Nucleus accumbens (tissue), 56 donors: ENCODE measurements around the gene LONRF2.
A peak's percentile ranks its signal among the peaks of the same experiment; 100 is the strongest.

Experiments used
- DNase-seq, 56 donors: peaks; one replicate each; lab custom pipeline; 2025; lab: John Stamatoyannopoulos, UW

LONRF2 gene

DNA sequence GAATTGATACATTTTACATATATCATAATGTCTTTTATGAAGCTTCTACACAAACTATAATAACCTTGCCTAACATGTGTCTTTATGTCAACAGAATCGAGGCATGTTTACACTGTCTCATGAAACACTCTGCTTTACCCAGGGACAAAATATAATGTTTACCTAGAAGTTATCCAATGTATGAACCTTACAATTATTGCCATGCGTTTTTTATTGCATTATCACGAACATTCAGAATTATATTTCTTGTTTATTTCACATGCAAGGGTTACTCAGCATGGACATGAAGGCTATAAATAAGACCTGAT lies 19.8 kb downstream of the LONRF2 start:
- no peak for DNase-seq

DNA sequence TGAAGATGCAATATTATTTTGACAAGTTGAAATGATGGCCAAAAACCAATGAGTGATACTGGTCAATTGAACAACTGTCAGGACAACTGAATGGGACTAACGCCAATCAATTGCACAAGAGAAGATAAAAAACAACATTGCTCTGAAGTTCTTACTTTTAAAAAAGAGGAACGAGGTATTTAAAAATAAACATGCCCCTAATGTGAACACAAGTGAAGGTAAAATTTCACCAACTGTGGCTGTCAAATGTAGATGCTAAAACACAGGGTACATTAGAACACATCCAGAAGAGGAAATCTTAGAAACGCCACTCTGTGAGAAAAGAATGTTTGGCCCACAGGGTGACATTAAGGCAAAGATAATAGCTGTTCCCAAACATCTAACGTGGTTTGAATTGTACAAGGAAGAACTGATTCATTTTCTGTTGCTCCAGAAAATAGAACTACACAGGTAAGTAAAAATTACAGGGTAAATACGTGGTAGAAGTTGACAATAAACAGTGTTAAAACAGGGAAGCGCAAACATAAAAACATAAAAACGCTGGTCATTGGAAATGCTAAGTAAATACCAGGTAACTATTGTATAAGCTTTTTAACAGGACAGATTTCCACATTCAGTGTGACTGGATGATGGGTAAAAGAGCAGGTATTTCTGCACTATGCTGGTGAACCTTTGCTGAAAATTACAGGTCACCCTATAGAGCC lies 20.3 kb downstream of the LONRF2 start:
- no peak for DNase-seq

DNA sequence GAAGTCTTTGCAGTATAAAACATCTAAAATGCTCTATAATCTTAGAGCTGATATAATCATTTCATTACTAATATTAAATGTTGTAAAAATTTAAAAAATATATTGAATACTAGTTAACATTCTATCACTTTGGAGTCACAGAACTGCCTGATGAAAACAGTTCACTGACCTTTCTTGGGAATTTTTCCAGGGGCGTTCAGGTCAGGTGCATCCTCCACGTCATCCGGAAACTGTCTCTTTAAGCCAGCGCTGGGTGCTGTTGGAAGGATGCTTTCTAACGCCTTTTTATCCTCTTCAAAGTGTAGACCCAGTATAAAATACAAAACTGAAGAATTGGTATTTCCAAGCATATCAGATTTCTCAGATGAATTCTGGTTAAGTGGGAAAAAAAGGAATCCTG lies 22.8 kb downstream of the LONRF2 start:
- no peak for DNase-seq

DNA sequence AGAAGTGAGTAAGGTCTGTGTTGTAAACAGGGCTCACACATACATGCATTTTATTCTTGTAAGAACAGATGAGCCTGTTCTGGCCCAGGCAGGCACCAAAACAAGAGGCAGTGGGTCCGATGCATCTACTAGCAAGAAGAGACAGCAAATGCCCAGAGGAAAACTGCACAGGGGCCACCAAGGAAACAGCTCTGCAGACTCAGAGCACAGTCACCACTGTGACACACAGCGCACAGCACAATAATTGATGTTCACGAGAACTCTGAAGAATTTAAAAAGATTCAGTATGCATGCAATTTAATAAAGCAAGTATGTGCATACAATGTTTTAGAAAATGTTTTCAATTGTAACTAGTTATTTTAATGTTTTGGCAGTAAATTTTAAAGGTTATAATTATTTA lies 24.8 kb downstream of the LONRF2 start:
- DNase-seq: no peak

DNA sequence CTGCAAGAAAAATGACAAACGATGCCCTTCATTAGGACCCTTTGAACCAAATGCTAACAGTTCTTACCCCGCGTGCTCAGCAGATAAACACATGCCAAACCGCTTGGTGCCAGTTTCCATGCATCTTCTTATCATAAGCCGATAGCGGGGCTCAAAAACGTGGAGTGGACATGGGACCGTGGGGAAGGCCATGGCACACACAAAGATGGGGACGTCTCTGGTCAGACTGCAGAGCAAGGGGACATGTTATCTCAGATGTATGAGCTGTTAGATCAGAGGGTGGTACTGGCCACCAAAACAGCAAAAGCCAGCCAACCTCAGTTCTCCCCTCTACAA lies 28.2 kb downstream of the LONRF2 start:
- DNase-seq: no peak

DNA sequence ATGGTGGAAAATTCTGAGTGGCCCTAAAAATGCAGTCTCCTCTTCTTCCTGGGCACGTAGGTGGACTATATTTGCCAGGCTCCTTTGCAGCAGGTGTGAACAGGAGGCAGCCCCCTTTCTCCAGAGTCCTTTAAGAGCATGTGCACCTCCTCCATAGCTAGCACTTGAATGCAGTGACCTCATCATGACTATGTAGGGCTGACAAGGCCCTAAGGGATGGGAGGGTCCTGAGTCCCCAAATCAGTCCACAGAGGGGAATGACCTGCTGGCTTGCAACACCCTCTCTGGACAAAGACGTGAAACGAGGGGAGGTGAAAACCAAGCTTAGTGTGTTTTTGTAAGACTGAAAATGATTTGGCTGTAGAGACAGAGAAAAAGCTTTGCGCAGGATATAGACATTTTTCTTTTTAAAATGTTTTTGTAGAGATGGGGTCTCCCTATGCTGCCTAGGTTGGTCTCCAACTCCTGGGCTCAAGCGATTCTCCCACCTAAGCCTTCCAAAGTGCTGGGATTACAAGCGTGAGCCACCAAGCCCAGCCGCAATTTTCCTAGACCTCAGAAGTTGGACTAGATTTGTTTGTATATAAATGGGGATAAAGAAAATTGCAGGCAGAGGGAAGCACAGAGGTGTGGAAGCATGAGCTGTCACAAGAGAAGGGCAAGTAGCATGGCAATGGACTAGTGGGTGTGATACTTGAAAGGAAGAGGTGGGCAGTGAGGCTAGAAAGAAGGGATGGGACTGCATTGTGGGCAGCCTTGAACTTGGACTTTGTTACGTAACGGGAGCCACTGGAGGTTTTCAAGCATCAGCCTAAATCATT lies 28.8 kb downstream of the LONRF2 start:
- DNase-seq: no peak

DNA sequence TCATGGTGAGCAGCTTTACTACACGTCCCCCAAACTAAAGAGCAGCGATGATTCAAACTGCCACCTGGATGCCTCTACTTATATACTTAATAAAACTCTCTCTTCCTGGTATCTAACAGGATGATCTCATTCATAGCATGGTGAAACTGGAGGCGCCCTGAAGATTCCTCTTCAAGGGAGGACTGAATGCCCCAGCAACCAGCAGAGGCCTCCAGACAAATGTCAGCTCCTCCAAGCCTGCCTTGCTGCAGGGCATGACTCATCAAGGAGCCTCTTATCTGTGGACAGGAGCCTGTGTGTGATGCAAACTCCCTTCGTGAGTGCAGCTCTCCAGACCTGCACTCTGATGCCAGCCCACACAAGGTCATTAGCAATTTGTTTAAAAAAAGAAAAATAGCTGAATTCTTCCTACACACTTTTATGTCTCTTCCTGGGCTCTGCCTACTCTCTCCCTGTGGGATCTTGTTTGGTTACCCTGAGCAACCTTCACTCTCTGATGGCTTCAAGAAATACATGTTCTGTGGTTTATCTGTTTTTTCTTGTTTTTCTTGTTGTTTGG lies 30.2 kb downstream of the LONRF2 start:
- DNase-seq: peak in 29 of 56 donors; percentile 8 to 63 (median 36)

DNA sequence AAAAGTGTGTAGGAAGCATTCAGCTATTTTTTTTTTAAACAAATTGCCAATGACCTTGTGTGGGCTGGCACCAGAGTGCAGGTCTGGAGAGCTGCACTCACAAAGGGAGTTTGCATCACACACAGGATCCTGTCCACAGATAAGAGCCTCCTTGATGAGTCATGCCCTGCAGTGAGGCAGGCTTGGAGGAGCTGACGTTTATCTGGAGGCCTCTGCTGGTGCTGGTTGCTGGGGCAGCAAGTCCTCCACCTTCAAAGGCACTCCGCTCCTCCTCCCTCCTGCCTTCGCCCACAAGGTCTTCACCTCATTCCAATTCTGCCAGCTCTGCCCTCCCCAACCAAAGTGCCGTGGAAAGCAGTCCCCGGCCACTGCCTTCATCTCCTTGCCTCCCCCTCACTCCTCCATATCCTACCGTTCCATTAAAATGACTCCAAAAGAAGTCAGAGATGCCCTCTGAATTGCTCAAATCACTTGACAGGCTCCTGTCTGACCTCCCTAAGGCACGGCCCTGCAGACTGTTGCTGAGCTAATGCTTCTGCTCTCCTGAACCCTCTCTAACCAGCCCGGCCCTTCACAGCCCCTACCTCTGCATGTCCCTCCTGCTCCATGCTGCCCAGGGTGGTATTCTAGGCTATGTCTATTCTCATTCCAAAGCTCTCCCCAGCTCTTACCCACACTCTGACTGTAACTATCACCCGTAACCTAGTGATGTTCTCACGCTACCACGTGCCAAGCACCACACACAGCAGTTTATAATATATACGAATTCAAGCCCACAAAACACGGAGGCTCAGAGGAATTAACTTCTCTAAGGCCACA lies 30.9 kb downstream of the LONRF2 start:
- DNase-seq: peak in 31 of 56 donors; percentile 5 to 69 (median 31)

DNA sequence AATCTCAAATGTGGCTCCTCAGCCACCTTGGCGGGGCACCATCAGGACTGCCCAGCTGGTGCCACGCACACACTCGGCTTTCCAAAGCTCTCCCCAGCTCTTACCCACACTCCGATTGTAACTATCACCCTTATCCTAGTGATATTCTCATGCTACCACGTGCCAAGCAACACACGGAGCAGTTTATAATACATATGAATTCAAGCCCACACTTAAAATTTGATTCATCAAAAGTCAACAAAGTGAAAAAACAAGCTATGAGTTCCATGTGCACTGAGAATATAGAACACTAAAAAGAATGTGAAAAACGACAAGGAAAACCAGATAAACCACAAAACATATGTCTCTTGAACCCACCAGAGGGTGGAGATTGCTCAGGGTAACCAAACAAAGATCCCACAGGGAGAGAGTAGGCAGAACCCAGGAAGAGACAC lies 31.6 kb downstream of the LONRF2 start:
- no peak for DNase-seq

DNA sequence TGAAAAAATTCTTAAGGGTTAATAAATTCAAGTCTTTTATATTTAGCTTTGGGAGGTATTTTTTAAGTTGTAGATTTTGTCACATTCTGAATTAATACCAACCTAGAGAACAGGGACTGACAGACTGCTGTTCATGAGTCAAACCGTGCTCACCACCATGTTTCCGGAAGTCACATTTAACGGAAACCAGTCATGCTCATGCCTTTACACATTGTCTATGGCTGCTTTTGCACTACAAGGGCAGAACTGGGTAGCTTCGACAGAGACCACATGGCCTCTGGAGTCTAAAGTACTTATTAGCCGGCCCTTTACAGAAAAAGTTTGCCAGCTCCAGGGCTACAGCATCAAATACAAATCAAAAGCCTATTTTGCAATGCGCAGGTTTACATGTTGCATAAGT lies 33.3 kb downstream of the LONRF2 start:
- DNase-seq: no peak

DNA sequence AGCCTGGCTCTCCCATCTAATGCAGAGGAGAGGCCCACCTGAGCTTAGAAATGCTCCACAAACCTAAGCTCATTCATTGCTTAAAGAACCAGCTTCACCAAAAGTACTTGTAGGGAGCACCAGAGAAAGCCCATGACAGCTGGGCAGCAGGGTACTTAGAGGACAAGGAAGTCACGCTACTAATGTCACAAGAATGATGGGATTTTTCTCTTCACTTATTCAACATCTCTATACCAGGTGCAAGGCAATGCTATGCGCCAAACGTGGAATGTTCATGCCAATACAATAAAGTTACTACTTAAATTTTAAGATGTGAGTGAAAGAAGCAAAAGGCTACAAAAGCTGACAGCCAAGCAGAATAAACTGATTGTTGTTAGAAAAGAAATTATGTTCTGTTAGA lies 36.0 kb downstream of the LONRF2 start:
- DNase-seq: no peak

DNA sequence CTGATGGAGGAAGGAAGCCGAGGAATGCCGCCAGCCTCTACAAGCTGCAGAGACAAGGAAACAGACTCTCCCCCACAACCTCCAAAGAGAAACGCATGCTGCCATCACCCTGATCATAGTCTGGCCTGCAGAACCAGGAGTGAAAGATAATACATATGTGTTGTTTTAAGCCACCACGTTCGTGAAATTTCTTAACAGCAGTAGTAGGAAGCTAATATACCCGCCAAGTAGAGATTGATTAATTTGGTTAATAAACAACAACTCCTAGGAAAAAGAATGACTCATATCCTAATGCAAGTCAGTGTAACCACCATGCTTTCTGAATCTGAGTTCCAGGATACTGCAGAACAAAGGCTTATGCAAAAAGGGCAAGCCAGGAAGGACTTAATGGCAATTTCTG lies 36.6 kb downstream of the LONRF2 start:
- DNase-seq: no peak

DNA sequence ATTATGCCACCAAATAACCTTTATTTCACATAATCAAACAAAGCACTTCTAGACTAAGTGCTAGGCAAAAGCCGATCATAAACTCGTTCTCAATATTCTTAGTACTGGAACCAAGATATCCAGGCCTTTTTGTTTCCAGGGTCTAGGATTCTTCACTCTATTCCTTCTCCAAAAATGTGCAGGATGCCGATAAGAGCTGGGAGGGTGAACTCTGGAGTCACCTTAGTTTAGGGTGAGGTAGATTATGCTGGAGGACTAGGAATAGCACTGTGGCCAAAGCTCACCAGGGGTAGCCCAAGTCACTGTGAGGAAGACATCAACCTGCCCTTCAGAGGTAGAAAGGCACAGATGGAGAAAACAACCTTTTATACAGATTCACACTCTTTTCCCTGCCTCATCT lies 37.3 kb downstream of the LONRF2 start:
- DNase-seq: no peak

DNA sequence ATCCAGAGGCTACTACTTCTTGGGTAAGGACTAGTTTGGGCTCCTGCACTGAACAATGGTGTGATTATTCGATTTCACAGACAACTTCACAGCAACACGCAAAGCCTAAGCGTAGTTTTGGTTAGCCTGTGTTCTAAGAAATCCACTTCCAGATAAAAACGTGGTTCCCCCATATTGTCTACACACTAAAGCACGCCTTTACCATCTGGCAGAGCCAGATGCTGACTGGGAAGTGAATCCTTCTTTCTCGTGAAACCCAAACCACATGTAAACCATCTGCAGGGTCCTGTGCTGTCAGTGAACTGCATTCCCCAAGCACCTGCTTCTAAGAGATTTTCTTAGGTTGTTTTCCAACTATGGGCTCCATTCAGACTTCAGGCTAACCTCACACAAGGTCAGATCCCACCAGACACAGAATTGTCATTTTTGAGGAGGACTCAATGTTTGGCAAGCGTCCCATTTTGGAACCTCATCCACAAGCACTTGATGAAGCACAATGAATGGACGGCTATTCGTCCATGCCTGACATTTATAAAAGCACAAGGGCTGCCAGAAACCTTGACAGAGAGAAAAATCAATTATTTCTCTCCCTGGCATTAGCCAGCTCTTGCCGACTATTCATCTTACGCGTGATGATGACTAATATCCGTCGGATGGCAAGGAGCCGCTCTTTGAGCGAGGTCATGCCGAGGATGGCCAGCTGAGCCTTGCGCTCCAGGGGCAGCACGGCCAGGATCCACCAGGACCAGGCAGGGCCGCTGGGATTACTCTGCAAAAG lies 38.4 kb downstream of the LONRF2 start:
- peak in 3 of 56 donors; percentile 18 to 73 (median 50) for DNase-seq

DNA sequence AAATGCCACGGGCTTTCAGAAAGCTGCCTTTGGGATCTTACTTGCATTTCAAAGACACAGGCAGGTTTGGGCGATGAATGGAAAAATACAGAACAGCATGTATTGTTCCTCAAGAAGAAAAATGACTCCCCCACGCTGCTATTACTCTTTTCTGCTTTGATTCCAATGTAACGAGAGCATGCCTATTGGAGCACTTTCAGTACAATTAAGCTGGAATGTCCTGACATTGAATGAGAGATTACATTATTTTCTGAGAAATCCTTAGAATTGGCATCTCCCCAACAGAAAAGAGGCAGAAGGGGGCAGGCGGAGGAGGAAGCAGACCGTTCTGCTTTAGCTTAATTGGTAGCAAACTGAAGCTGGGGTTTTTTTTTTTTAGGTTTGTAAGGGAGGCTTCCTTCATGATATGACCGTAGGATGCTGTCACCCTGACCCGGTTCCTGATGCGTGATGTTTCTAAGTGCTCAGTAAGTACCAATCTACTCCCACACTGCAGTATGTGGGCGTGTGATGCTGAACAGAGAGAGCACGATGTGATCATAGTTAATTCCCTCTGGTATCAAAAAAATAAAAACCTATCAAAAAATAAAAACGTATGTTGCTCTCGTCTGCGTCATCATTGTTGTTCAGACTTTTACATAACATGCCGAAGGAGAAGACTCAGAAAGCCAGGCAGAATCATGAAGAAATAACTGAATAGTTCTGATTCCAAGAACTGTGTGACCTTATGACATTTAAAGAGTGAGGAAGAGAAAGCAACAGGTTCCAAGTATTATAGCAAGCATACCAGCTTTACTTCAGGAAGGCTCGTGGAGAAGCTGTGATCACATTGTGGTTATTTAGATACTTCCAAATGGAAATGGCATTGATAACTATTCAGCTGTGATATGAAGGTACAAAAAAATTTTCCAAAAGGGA lies 40.5 kb downstream of the LONRF2 start:
- DNase-seq: peak in 34 of 56 donors; percentile 15 to 90 (median 53)

DNA sequence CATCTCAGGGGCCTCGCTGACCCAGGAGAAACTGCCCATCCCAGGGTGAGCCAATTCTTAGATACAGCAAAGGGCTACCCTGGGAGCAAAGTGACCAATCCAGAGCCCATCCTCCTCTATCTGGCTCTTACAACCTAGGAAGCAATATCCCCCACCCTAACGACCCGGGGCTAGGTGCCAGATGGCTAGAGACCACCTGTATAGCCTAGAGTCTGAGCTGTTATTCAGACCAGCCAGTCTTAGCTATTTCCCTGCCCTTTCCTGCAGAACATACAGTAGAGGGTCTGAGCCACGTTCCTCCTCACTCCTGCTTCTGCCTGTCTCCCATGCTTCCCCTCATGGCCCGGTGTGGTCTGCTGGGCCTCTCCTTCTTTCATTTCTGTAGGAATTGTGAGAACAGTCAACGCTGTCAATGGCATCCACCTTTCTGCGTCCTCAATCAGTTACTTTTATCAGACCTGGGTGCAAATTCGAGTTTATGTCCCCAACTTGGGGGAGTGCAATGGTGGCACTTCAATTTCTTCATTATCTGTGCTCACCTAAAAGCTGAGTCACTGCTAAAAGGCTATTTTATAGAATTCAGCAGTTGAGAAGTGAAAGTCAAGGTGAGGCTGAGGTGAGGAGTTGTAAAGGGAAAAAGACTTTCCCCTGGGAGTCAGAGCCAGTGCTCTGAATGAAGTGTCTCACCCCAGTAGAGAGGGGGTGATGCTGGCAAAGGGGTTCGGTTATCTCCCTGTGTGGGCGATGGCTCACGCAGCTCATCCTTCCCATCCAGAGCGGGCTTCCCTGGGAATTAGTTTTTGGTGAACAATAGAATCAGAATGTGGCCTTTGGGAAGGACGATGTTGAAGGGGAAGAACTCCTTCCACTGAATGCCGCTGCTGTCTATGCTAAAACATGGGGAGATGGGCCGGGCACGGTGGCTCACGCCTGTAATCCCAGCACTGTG lies 42.4 kb downstream of the LONRF2 start:
- no peak for DNase-seq

DNA sequence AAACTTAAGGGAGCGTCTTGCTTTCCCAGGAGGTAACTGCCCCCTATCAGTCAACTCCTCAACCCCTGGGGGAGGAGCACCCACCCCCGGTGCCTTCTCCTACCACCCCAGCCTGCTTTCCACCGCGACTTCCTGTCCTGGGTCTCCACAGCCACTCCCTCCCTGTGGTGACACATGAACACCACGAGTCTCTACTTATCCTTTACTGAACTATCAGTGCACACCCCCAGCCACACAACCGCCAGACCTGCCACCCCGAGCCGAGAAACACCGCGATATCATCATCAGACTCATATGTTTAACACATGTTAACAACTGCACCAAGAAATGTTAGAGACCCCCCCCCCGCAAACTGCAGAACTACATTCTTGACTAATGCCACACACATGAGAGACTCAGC lies 43.3 kb downstream of the LONRF2 start:
- no peak for DNase-seq

DNA sequence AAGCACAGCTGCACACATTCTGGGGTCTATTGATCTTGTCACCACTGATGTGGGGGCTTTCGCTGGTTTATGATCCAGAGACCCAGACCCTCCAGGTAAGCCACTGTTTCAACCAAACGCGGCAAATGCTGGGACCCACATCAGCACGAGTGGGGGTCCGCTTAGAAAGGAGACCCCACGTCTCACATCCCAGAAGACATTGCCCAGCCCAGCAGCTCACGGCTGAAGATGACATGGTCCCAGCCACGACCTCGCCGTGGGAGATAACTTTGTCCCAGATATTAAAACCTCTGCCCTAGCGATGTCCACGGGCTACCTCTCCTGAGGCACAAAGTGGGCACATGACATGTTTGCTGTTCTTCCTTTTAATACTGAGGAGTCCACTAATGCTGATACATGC lies 43.8 kb downstream of the LONRF2 start:
- no peak for DNase-seq
